ENCODE data around the gene GNB5.
"Not testable (repeated sequence)": the region's sequence is repeated elsewhere in the genome, so short reads cannot be mapped to it uniquely, and the experiment has no call there.

The GNB5 gene

DNA sequence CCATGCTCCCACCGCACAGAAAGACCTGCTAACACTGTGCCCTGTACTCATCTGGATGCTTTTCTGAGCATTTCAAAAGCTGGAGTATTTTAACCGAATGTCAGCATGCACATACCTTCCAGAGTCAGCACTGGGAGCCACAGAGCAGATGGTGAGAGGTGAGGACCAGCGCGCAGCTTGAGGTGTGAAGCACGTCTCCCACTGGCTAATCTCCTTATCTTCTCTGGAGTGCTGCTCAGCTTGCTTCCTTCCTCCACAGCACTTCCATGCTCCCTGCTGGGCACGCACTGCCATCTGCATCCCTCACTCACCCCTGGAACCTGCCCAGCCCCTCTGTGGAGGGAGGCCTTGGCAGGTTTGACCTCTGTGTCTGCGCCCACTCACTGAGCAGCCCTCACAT is at the start of gene GNB5:
Gene GNB5, minus strand, starts transcription at position 186 of the 400 bp plus-strand sequence. CDS start 6,716 bp downstream, outside the sequence.
- DNase-seq (ENCODE audit: low read depth in 2 of 2), result no peak

DNA sequence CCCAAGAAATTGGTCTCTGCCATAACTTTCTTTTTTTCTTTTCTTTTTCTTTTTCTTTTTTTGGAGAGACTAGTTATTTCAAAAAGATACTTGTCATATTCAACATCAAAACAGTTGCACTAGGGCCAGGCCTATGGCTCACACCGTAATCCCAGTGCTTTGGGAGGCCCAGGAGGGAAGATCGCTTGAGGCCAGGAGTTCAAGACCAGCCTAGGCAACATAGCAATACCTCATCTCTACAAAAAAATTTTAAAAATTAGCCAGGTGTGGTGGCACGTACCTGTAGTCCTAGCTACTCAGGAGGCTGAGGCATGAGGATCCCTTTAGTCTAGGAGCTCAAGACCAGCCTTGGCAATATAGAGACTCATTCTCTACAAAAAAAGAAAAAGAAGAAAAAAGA is 49.0 kb upstream of the GNB5 start:
- no peak for DNase-seq (ENCODE audit: low read depth in 2 of 2)

DNA sequence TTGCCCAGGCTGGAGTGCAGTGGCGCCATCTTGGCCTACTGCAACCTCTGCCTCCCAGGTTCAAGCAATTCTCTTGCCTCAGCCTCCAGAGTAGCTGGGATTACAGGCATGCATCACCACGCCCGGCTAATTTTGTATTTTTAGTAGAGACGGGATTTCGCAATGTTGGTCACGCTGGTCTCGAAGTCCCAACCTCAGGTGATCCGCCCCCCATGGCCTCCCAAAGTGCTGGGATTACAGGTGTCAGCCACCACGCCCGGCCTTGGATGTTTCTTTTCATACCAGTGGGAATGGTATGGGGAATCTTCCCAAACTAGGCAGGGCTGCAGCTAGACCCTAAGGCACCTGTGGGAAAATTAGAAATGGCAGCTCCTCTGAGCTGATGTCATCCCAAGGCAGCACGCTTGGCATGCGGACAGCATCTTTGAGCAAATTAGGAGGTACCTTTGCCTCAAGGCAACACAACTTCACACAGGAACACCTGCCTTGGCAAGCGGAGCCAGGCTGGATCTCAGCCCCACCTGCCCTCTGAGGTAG is 47.9 kb upstream of the GNB5 start:
- not testable (repeated sequence) for DNase-seq (ENCODE audit: low read depth in 2 of 2)

DNA sequence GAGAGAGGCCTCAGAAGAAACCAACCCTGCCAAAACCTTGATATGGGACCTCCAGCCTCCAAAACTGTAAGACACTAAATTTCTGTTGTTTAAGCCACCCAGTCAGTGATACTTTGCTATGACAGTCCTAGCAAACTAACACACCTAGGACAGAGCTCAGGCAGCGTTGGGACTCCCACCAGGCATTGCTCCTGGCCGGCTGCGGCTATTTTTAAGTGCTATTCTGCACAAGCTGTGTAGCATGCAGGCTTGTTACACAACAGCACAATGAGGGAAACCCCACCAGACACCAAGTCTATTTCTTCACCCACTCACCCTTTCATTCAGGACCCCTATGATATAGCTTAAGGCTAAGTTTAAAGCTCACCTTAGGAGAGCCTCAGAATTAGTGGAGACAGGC is 47.0 kb upstream of the GNB5 start:
- DNase-seq (ENCODE audit: low read depth in 2 of 2), result no peak

DNA sequence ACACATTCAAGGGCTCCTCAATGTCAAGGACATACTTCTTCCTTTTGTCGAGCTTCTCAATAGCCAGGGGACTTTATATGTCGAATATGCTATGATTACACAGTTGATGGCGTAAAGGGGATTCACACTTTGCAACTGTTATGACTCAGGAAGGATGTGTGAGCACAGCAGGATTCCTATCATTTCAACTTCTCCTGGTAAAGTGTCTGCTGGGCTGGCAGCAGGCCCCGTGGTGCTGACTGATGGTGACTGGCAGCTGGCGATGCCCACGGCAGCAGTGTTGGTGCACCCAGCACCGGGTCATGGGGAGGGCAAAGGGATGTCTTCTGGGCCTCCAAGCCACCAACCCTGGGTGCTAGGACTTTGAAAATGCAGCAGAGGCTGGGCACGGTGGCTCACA is 44.8 kb upstream of the GNB5 start:
- no peak for DNase-seq (ENCODE audit: low read depth in 2 of 2)

DNA sequence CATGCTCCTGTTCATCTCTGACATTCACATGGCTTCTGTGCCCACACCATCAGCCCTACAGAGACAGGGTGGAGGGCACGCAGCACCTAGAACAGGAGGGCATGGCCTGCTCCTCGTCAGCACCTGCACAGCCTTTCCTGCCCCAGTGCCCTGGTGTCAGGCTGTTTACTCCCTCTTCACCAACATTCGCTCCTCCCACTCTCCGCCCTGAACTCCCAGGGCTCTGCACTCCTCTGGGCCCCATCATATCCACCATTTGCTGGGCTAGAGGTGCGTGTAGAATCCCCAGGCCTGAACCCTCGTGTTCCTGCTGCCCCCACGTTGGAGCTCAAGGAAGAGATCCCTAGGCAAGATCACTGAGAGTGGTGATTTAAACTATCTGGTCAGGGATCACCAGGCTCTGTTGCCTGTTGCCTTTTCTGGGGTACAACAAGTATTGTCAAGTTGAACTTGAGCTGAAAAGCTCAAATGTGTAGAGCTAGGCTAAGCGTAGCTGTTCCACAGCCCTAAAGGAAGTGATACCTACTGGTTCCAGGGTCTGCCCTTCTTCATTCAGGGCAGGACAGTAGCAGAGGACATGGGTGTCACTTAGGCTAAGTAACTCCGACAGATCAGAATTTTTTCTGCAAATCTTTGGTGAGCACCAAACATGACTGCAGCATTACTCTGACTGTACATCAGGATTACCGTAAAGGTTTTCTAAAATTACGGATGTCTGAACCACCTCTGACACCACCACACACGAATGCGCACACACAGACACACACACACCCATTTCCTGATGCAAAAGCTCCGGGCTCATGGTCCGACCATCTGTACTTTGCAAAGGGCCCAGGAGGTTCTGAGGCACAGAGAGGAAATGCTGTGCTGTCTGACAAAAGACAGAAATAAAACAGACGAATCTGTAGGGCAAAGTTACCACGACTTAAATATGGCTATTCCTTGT is 43.7 kb upstream of the GNB5 start:
- DNase-seq (ENCODE audit: low read depth in 2 of 2), result no peak

DNA sequence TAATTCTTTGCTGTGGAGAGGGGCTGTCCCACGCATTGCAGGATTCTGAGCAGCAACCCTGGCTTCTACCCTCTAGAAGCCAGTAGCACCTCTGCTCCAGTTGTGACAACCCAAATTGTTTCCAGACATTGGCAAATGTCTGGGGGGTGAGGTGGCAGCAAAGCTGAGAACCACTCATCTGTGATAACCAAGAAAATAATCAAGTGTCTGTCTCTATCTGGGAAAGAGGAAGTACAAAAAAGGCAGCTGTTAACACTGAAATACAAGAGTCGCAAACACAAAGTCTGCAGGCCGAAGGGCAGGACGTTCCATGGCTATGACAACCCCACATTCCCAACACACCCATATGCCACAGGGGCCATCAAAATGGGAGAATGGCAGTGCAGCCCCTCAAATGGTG is 42.2 kb upstream of the GNB5 start:
- no peak for DNase-seq (ENCODE audit: low read depth in 2 of 2)

DNA sequence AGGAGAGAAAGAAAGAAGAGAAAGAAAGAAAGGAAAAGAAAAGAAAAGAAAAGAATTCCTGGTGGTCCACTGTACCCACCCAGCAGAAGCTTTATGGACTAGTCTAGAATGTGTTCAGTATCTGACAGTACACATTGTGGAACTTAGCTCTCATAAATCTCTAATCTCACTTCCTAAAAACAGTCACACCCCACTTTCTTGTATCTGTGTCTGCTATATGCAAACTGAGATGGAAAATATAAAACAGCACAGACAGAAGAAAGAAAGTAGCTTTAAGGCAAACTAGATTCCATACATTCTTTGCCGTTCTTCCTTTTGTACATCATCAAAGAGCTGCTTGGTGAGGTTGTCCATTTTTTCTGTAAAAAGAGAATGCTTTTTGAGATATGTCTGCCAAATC is 41.1 kb upstream of the GNB5 start:
- no peak for DNase-seq (ENCODE audit: low read depth in 2 of 2)

DNA sequence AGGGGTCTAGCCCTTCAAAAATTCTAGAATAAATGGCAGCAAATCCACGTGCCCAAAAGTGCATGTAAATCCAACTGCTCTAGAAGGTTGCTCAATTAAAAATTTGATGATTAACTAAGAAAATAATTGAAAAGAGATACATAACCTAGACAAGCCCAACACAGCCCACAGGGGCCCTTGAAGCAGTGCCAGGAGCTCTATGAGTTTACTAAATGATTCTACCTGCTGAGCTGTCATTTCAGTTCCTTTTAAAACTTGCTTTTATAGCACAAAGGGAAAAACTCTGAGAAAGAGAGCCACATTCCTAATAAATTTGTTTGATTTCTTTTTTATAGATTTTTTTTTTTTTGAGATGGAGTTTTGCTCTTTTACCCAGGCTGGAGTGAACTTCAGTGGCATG is 38.9 kb upstream of the GNB5 start:
- no peak for DNase-seq (ENCODE audit: low read depth in 2 of 2)

DNA sequence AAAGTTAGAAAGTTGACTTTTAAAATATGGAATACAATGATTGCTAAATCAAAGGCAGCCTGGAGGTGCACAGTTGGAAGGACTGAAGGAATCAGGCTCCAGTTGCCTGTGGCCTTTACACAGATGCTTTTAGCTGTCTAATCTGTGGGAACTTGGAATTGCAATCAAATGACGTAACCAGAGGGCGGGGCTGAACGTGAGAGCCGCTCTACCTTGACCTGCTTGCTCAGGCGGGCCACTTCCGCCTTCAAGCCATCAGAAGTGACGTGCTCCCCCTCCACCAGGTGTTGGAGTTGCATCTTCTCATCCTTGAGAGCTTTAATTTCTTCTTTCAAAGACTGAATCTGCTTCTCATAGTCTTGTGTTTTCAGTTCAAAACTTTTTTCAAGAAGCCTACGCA is 37.7 kb upstream of the GNB5 start:
- no peak for DNase-seq (ENCODE audit: low read depth in 2 of 2)

DNA sequence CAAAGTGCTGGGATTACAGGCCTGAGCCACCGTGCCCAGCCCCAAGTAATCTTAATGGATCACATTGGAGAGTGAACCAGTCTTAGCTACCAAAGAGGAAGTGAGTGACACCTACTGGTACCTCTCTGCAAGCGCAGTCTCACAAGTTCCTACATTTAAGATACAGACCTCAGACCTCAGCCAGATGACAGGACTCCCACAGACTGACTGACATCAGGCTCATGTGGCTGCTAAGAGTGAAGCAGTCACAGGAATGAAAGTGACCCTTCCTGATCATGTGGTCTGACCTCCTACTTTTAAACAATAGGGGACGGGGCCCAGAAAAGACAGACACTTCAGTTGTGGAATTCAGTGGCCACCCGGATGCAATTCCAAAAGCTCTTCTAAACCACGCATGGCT is 36.3 kb upstream of the GNB5 start:
- peak; percentile 28 to 46 for DNase-seq (ENCODE audit: low read depth in 2 of 2)

DNA sequence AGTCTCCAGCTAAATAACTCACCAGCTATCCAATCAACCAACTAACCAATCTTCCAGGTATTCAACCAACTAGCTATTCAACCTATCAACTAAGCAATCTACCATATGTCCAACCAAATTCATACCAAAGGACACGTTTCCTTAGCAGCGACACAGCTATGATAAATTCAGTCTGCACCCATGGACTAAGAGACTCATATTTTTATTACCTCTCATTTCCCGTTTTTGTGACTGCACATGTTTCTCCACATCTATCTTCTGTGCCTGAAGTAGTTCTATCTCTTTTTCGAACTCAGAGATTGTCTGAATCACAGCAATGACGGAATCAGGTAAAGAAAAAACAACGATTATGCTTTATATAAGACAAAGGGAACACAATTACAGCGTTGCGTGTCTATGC is 34.0 kb upstream of the GNB5 start:
- DNase-seq (ENCODE audit: low read depth in 2 of 2), result no peak

DNA sequence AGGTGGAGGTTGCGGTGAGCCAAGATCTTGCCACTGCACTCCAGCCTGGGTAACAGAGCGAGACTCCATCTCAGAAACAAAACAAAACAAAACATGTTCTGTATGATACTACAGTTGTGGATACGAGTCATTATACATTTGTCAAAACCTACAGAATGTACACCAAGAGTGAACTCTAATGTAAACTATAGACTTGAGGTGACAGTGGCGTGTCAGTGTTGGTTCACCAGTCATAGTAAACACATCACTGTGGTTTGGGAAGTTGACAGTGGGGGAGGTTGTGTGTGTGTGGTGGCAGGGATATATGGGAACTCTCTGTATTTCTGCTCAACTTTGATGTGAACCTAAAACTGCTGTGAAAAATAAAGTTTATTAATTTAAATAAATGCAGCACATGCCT is 33.0 kb upstream of the GNB5 start:
- DNase-seq (ENCODE audit: low read depth in 2 of 2), result no peak

DNA sequence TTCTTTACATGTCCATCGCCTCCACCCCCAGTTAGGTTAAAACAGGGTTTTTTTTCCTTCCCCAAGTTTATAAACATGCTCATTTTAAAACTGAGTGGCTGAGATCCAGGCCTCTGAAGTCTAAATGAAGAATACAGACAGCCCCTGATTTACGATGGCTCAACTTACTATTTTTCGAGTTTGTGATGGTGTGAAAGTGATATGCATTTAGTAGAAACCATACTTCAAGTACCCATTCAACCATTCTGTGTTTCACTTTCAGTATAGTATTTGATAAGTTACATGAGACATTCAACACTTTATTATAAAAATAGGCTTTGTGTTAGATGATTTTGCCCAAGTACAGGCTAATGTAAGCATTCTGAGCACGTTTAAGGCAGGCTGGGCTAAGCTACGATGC is 30.5 kb upstream of the GNB5 start:
- no peak for DNase-seq (ENCODE audit: low read depth in 2 of 2)

DNA sequence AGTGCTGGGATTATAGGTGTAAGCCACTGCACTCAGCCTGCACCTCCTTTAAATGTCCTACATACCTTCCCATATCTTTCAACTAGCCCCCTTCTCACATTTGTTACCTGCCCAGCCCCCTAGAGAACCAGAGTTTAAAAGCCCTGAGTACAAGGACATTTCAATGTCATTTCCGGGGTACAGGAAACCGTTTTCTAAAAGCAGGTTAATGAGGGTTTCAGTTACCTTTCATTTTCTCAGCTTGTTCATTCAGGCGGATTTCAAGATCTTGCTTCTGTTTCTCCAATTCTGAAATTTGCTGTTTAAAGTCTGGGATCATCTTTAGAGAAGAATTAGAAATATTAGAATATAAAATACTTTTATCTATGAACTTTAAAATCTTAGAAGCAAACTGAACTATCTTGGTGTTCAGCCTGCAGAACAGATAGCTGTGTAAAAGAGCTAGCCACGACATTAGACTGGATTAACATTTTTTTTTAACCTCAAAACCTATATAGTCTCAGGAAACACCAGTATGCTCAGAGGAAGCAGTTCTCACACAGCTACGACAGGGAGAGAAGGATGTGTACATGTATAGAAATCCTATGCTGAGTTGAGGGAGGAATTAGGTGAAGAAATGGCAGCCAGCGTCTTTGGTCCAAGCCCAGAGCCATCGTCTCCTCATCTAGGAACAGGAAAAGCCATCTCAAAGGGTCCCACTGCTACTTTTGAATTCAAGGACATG is 29.9 kb upstream of the GNB5 start:
- no peak for DNase-seq (ENCODE audit: low read depth in 2 of 2)

DNA sequence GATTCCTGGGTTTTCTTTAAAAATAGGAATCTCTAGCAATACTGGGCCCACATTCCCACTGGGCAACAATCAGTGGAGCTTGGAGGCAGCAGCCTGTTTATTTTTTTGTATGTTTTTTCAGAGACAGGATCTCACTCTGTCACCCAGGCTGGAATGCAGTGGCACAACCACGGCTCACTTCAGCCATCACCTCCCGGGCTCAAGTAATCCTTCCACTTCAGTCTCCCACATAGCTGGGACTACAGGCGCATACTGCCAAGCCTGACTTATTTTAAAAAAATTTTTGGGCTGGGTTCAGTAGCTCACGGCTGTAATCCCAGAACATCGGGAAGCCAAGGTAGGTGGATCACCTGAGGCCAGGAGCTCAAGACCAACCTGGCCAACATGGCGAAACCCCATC is 29.1 kb upstream of the GNB5 start:
- DNase-seq (ENCODE audit: low read depth in 2 of 2), result no peak

DNA sequence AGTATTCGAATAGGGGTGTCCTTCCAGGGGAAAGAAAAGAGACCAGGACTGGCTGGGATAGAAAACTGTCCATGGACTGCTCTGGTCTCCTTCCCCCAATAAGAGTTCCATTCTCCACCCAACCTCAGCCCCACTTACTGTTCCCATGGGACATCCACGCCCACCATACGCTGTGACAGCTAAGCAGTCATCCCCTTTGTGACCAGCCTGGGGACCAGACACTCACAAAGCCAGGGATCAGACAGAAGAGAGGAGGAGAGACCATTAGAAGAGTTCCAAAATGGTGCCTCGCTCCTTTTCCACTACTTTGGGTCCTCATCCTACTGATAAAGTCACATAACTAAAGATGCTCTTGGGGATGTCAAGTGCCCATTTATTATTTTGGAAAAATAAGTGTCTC is 27.6 kb upstream of the GNB5 start:
- no peak for DNase-seq (ENCODE audit: low read depth in 2 of 2)

DNA sequence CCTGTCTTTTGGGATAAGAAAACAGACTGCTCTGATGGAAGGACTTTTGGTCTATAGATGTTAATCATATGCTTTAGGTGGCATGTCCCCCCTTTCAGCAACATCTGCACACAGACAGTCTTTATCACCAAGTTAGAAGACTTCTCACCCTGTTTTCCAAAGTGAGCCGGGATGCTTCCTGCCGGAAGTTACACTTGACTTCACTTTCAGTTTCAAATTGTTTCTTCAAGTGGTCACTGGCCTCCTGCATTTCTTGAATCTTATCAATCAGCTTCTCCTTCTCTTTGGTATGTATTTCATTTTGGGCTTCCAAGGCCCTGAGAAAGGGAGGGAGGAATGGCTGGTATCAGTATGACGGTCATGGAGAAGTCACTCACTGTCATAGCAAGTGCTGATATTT is 27.2 kb upstream of the GNB5 start:
- DNase-seq (ENCODE audit: low read depth in 2 of 2), result no peak

DNA sequence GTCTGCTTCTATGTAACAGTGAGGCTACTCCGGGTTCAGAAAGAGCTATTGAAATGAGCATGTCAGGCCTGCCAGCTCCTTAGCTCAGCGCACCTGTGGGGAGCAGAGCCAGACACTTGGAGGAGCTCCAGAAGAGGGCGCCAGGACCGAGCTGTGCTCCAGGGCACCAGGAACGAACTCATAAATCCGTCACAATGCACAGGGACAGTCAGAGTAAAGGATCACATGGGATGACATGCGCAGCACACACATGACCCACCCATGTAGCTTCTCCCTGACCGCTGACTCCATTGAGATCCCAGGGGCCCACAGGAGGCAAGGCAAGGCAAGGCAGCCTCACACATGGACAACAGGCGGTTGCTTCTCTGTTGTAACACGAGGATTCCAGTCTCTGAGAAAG is 26.0 kb upstream of the GNB5 start:
- DNase-seq (ENCODE audit: low read depth in 2 of 2), result no peak

DNA sequence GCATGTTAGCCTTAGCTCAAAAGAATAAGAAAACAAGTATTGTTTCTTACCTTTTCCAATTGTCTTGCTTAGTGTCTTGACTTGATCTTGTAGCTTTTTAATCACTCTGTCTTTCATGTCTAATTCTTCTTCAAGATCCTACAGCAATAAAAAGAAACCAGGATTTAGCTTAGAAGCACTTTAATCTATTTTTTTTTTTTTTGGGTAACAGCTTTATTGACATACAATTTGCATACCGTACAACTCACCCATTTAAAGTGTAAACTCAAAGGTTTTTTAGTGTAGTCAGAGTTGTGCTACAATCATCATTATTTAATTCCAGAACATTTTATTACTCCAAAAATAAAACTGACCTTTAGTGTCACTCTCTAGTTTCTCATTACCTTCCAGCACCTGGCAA is 23.4 kb upstream of the GNB5 start:
- no peak for DNase-seq (ENCODE audit: low read depth in 2 of 2)

DNA sequence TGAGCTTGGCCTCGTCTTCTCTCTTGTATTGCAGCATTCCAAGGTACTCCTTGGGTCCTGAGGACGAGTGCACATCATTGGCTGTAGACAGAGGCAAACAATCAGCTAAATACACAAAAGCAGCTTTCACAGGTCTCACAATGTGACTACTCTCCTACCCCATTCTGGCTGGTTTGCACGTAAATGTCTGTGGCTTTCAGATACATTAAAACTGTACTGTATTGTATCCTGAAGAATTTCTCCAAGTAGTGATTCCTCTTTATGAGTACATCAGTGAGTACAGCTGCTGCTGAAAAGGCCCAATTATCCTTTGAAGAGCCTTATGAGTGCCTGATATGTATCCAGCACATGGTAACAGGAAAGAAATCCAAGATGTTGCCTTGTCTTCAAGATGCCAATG is 22.0 kb upstream of the GNB5 start:
- DNase-seq (ENCODE audit: low read depth in 2 of 2), result no peak

DNA sequence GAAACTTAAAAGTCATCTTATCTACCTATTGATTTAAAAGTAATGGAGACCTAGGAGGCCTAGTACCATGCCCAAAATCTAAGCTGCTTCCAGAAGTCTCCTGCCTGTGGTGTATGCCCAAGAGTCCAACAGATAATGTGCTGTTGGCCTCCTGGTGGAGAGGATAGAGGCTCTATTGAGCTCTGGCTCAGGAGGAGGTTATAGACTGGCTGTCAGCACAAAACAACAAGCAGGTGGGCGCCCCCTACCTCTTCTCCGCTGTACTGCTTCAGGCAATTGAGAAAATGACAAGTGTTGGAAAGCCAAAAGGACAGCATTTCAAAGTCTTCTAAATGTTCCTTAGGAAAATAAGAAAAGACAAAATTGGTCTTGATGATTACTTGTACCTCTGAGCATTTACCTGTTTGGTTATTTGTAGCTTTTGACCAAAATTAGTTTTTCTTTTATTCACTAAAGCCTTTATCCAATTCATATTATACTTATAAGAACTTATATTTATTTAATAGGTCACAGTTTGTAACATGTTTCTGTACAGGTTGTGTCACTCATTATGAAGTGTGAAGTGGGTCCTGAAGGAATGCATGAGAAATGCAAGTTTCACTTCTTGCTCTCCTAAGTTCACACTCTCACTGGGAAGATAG is 17.2 kb upstream of the GNB5 start:
- peak; percentile 36 to 59 for DNase-seq (ENCODE audit: low read depth in 2 of 2)

Measured in stimulated activated CD8-positive, alpha-beta memory T cell treated with anti-CD3 and anti-CD28 coated beads, Interleukin-15, amount 100 ng/mL, for 48 hours (primary cell).